ENCODE data around the gene CLCA1. TPM values are rescaled to one million over a fixed set of nuclear protein-coding genes. Genes with fewer than 3 reads are reported as not detected.

CLCA1 gene
- total RNA-seq, 1 experiment from 2014 or later, result 0.08 TPM

GRCh38 chr1:86489242-86489878, 20.6 kb downstream of the CLCA1 start:
- CTCF ChIA-PET, result no interaction called here

GRCh38 chr1:86491171-86491950, 22.6 kb downstream of the CLCA1 start:
- in situ Hi-C loops (cut with HindIII; ENCODE audit: low pct_unique_long_range_greater_than_20kb, low sequenced_read_pairs), result no loop called here
- Histone ChIP-seq H3K27me3 (ENCODE audit: control insufficient read depth, insufficient read depth, low read length) (peaks cover 2% of the 10 kb centered on the region; the same call in 1 of the 2 replicates), H3K27ac (ENCODE audit: low read length) (no peak overlapping the region), H3K9me3 (ENCODE audit: control insufficient read depth, insufficient read depth, low read depth, low read length) (no peaks in the 10 kb centered on the region), H3K36me3 (ENCODE audit: control insufficient read depth, insufficient read depth, low read length) (no peaks in the 10 kb centered on the region), H3K4me3 (ENCODE audit: low read depth in 2 of 2, low read length in 2 of 2) (no peak overlapping the region), H3K4me1 (ENCODE audit: control insufficient read depth, insufficient read depth, low read length) (no peaks in the 10 kb centered on the region)
- no peak for DNase-seq (ENCODE audit: low read depth, low spot score)
- BruUV-seq (replicated peaks), result no TSS peak
- no peak for ATAC-seq
- ChIA-PET CTCF (no interaction called here), POLR2A (no interaction called here)
- intact Hi-C loops (cut with micrococcal nuclease; ENCODE audit: unreplicated experiment), result no loop called here
- TF ChIP-seq CTCF (IDR thresholded peaks at IDR 0.05), result no peak
- no peak for TF ChIP-seq POLR2AphosphoS5 (IDR thresholded peaks at IDR 0.05; ENCODE audit: low read depth, low read length)
- TF ChIP-seq SIN3A (IDR thresholded peaks at IDR 0.05; ENCODE audit: borderline replicate concordance, insufficient read depth, low read depth, low read length), result no peak
- no peak for TF ChIP-seq REST (IDR thresholded peaks at IDR 0.05; ENCODE audit: insufficient read depth in 1 of 2, low read depth in 2 of 2, low read length in 1 of 2)

More at GRCh38 chr1:86489242-86489878, 20.6 kb downstream of the CLCA1 start:
- no TSS peak for BruUV-seq (replicated peaks)
- POLR2A ChIA-PET, result no interaction called here
- Histone ChIP-seq H3K27me3 (ENCODE audit: control insufficient read depth, insufficient read depth, low read length) (peaks cover 2% of the 10 kb centered on the region; the same call in 1 of the 2 replicates), H3K4me1 (ENCODE audit: control insufficient read depth, insufficient read depth, low read length) (no peaks in the 10 kb centered on the region), H3K36me3 (ENCODE audit: control insufficient read depth, insufficient read depth, low read length) (no peaks in the 10 kb centered on the region), H3K4me3 (ENCODE audit: low read depth in 2 of 2, low read length in 2 of 2) (no peak overlapping the region), H3K9me3 (ENCODE audit: control insufficient read depth, insufficient read depth, low read depth, low read length) (no peaks in the 10 kb centered on the region), H3K27ac (ENCODE audit: low read length) (no peak overlapping the region)
- no peak for DNase-seq (ENCODE audit: low read depth, low spot score)
- intact Hi-C loops (cut with micrococcal nuclease; ENCODE audit: unreplicated experiment), result no loop called here
- no peak for TF ChIP-seq TCF7L2 (IDR thresholded peaks at IDR 0.05; ENCODE audit: low read depth, low read length)
- no peak for TF ChIP-seq REST (IDR thresholded peaks at IDR 0.05; ENCODE audit: insufficient read depth in 1 of 2, low read depth in 2 of 2, low read length in 1 of 2)
- no peak for TF ChIP-seq SIN3A (IDR thresholded peaks at IDR 0.05; ENCODE audit: borderline replicate concordance, insufficient read depth, low read depth, low read length)
- TF ChIP-seq CTCF (IDR thresholded peaks at IDR 0.05), result no peak
- no peak for ATAC-seq
- in situ Hi-C loops (cut with HindIII; ENCODE audit: low pct_unique_long_range_greater_than_20kb, low sequenced_read_pairs), result no loop called here
